Neutrophil (primary cell): ENCODE results near the gene ZBTB39.

Experiments
- H3K27ac ChIP-seq: fragments of 200-600 bp; sonication (generic); 2 replicates; pipeline ENCODE4 v1.5.1; 2016; ENCODE audit warnings: mild to moderate bottlenecking, moderate library complexity
- H3K27me3 ChIP-seq: fragments of 200-600 bp; sonication (generic); 2 replicates; pipeline ENCODE4 v1.6.0; 2016; ENCODE audit warnings: mild to moderate bottlenecking
- H3K36me3 ChIP-seq: fragments of 200-600 bp; sonication (generic); 2 replicates; pipeline ENCODE4 v1.5.1; 2017
- H3K4me1 ChIP-seq, 2 experiments: fragments of 200-600 bp in 1 of 2; sonication (generic) in 1 of 2; 1 replicate in 1 of 2; 2 replicates in 1 of 2; pipeline versions ENCODE4 v1.5.1 to v1.6.1; 2013 to 2016; ENCODE audit warnings: low read depth in 1 of 2, low read length in 1 of 2, mild to moderate bottlenecking in 1 of 2, moderate library complexity in 1 of 2; ENCODE audit not compliant: control insufficient read depth in 1 of 2, insufficient read depth in 1 of 2
- H3K4me3 ChIP-seq, 2 experiments: fragments of 200-600 bp in 1 of 2; sonication (generic) in 1 of 2; 1 replicate in 1 of 2; 2 replicates in 1 of 2; pipeline ENCODE4 v1.5.1; 2013 to 2016; ENCODE audit warnings: low read depth in 1 of 2, low read length in 1 of 2, mild to moderate bottlenecking in 1 of 2, moderate library complexity in 1 of 2
- H3K9me3 ChIP-seq: fragments of 200-600 bp; sonication (generic); 2 replicates; pipeline ENCODE4 v1.5.1; 2016
- CTCF ChIP-seq: fragments of 200-600 bp; sonication (generic); IDR thresholded peaks from 2 replicates; pipeline ENCODE4 v1.5.1; 2016; ENCODE audit warnings: antibody characterized with exemption

The ZBTB39 gene

GRCh38 chr12:56958422-56958821 is 47.9 kb downstream of the ZBTB39 start:
- no peak for TF ChIP-seq CTCF
- Histone ChIP-seq H3K36me3 (no peaks in the 10 kb centered on the region), H3K4me3 (no peak overlapping the region), H3K27me3 (no peaks in the 10 kb centered on the region), H3K27ac (no peak overlapping the region), H3K9me3 (peaks cover 8% of the 10 kb centered on the region), H3K4me1 (peaks cover 13 to 18% of the 10 kb centered on the region in 2 experiments)

- Histone ChIP-seq H3K27me3 (no peaks in the 10 kb centered on the region), H3K36me3 (no peaks in the 10 kb centered on the region), H3K27ac (no peak within 1 kb of the TSS), H3K4me3 (no peak within 1 kb of the TSS), H3K4me1 (peaks cover 13 to 18% of the 10 kb centered on the region in 2 experiments), H3K9me3 (peaks cover 8% of the 10 kb centered on the region)
- no peak for TF ChIP-seq CTCF
Measured at GRCh38 chr12:56957229-56958052, 48.9 kb downstream of the ZBTB39 start, which contains the start of gene RDH16. Gene RDH16, minus strand, starts transcription at chr12:56957608. Its CDS starts 146 bp downstream, at chr12:56957462.

GRCh38 chr12:56955631-56956256 is 50.6 kb downstream of the ZBTB39 start:
- Histone ChIP-seq H3K4me3 (no peak overlapping the region), H3K4me1 (peaks cover 13 to 18% of the 10 kb centered on the region in 2 experiments), H3K27ac (no peak overlapping the region), H3K9me3 (peaks cover 8% of the 10 kb centered on the region), H3K36me3 (no peaks in the 10 kb centered on the region), H3K27me3 (no peaks in the 10 kb centered on the region)
- TF ChIP-seq CTCF = no peak

- Histone ChIP-seq H3K27me3 (no peaks in the 10 kb centered on the region), H3K9me3 (peaks cover 8% of the 10 kb centered on the region), H3K36me3 (no peaks in the 10 kb centered on the region), H3K4me1 (peaks cover 13 to 18% of the 10 kb centered on the region in 2 experiments), H3K27ac (no peak overlapping the region), H3K4me3 (no peak overlapping the region)
- TF ChIP-seq CTCF = no peak
Measured at GRCh38 chr12:56954958-56955355, 51.4 kb downstream of the ZBTB39 start.

- peaks cover 13 to 18% of the 10 kb centered on the region in 2 experiments for H3K4me1 ChIP-seq
- H3K4me3 ChIP-seq = no peak overlapping the region
Measured at GRCh38 chr12:56954057-56954957, 52.0 kb downstream of the ZBTB39 start.

More at GRCh38 chr12:56954057-56954957, 52.0 kb downstream of the ZBTB39 start:
- Histone ChIP-seq H3K27ac (no peak overlapping the region), H3K9me3 (peaks cover 8% of the 10 kb centered on the region), H3K27me3 (no peaks in the 10 kb centered on the region), H3K36me3 (no peaks in the 10 kb centered on the region)
- TF ChIP-seq CTCF = no peak
